HL-60 (cell line): ENCODE measurements around the gene DGLUCY.

ENCODE experiments used
- DNase-seq, 2 experiments: peaks; one replicate each; pipeline ENCODE4 v3.0.0-alpha.2; 2010 to 2020; ENCODE audit warnings: low read depth in 1 of 2, low spot score in 1 of 2
- H3K27ac ChIP-seq: fragments of 250-450 bp; sonication (Bioruptor Pico); replicated peaks from 2 replicates; pipeline ENCODE4 v1.5.1; 2020; ENCODE audit warnings: mild to moderate bottlenecking, moderate library complexity
- H3K27me3 ChIP-seq: fragments of 250-450 bp; sonication (Bioruptor Pico); 2 replicates; pipeline ENCODE4 v1.5.1; 2021; ENCODE audit warnings: mild to moderate bottlenecking, moderate library complexity; ENCODE audit not compliant: insufficient read depth, poor library complexity, severe bottlenecking
- H3K4me3 ChIP-seq: replicated peaks from 2 replicates; pipeline ENCODE4 v1.5.1; 2011; ENCODE audit warnings: mild to moderate bottlenecking, control low read depth, low read length; ENCODE audit not compliant: insufficient read depth
- CTCF ChIP-seq: IDR thresholded peaks from one replicate; pipeline ENCODE4 v1.5.1; 2011; ENCODE audit warnings: low read length, control low read depth, inconsistent platforms; ENCODE audit not compliant: insufficient read depth
- GABPA ChIP-seq: IDR thresholded peaks from 2 replicates; pipeline ENCODE4 v1.6.1; 2012; ENCODE audit warnings: low read depth
- POLR2AphosphoS5 ChIP-seq: IDR thresholded peaks from 2 replicates; pipeline ENCODE4 v1.6.1; 2012; ENCODE audit warnings: low read depth
- REST ChIP-seq: IDR thresholded peaks from 2 replicates; pipeline ENCODE4 v1.6.1; 2012; ENCODE audit warnings: low read depth; ENCODE audit not compliant: insufficient replicate concordance
- SPI1 ChIP-seq: IDR thresholded peaks from 2 replicates; pipeline ENCODE4 v1.6.1; 2012; ENCODE audit warnings: low read depth, mild to moderate bottlenecking, borderline replicate concordance

Gene DGLUCY

GRCh38 chr14:91175291-91176201 is 61.7 kb downstream of the DGLUCY start:
- no peaks in the 10 kb centered on the region for H3K27me3 ChIP-seq
- H3K27ac ChIP-seq = no peak overlapping the region
- no peak for DNase-seq
- no peak overlapping the region for H3K4me3 ChIP-seq
- no peak for TF ChIP-seq GABPA
- no peak for TF ChIP-seq REST
- TF ChIP-seq SPI1 = no peak
- TF ChIP-seq CTCF = no peak

GRCh38 chr14:91177073-91178034 is 63.5 kb downstream of the DGLUCY start:
- H3K4me3 ChIP-seq = no peak overlapping the region
- peak; percentile 22 to 57 for DNase-seq
- H3K27ac ChIP-seq = no peak overlapping the region

More at GRCh38 chr14:91177073-91178034, 63.5 kb downstream of the DGLUCY start:
- H3K27me3 ChIP-seq = no peaks in the 10 kb centered on the region
- TF ChIP-seq REST = no peak
- no peak for TF ChIP-seq SPI1
- no peak for TF ChIP-seq POLR2AphosphoS5
- TF ChIP-seq CTCF = peak; percentile 63
- no peak for TF ChIP-seq GABPA
